Measurements from ENCODE around the gene DMXL1.

The DMXL1 gene

DNA sequence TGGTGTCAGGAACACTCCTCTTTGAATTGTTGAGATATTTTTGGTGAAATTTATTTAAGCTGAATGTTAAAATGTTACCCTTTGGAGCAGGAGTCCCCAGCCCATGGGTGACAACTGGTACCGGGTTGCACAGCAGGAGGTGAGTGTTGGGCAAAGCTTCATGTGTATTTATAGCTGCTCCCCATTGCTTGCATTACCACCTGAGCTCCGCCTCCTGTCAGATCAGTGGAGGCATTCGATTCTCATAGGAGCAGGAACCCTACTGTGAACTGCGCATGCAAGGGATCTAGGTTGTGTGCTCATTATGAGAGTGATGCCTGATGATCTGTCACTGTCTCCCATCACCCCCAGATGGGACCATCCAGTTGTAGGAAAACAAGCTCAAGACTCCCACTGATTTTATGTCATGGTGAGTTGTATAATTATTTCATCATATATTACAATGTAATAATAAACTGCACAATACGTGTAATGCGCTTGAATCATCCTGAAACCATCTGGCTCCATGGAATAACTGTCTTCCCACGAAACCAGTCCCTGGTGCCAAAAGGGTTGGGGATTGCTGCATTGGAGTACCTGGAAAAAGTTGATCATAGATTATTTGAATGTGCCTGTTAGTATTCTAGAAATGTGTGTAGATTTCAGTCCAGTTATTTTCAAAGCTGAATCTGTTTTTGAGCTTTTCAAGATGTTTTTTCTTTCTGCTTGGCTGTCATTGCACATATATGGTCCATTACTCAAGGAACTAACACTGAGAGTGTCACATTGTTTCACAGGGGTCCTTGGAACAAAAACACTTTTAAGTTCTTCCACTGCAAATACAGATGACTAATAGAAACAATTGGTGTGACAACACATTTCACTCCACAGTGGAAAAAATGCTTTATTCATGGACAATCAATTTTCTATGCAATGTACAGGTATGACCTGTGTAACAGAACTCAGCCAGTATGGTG, 180.3 kb downstream of the DMXL1 start:
- H3K79me2 ChIP-seq (ENCODE audit: low read length), result no peaks in the 10 kb centered on the region
- H3K4me2 ChIP-seq (ENCODE audit: low read length), result no peak overlapping the region
- no peak overlapping the region for H2AFZ ChIP-seq (ENCODE audit: low read depth, low read length)
- H3K9me3 ChIP-seq (ENCODE audit: insufficient read depth, low read length), result no peaks in the 10 kb centered on the region
- no peak overlapping the region for H3K27ac ChIP-seq (ENCODE audit: low read length)
- H3K4me1 ChIP-seq (ENCODE audit: low read length), result no peaks in the 10 kb centered on the region
- H3K4me3 ChIP-seq (ENCODE audit: low read length), result no peak overlapping the region
- no peaks in the 10 kb centered on the region for H3K27me3 ChIP-seq (ENCODE audit: low read depth, low read length)
- peaks cover 3% of the 10 kb centered on the region for H3K36me3 ChIP-seq (replicated peaks; ENCODE audit: low read depth, low read length)
- H4K20me1 ChIP-seq (ENCODE audit: insufficient read depth, low read length), result no peaks in the 10 kb centered on the region
- H3K9ac ChIP-seq (ENCODE audit: low read length), result no peak overlapping the region
- TF ChIP-seq, protein P1, sequence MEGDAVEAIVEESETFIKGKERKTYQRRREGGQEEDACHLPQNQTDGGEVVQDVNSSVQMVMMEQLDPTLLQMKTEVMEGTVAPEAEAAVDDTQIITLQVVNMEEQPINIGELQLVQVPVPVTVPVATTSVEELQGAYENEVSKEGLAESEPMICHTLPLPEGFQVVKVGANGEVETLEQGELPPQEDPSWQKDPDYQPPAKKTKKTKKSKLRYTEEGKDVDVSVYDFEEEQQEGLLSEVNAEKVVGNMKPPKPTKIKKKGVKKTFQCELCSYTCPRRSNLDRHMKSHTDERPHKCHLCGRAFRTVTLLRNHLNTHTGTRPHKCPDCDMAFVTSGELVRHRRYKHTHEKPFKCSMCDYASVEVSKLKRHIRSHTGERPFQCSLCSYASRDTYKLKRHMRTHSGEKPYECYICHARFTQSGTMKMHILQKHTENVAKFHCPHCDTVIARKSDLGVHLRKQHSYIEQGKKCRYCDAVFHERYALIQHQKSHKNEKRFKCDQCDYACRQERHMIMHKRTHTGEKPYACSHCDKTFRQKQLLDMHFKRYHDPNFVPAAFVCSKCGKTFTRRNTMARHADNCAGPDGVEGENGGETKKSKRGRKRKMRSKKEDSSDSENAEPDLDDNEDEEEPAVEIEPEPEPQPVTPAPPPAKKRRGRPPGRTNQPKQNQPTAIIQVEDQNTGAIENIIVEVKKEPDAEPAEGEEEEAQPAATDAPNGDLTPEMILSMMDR (IDR thresholded peaks at IDR 0.05; ENCODE audit: low read depth, low read length), result no peak
- no peak for TF ChIP-seq EZH2phosphoT487 (IDR thresholded peaks at IDR 0.05; ENCODE audit: low read depth)

DNA sequence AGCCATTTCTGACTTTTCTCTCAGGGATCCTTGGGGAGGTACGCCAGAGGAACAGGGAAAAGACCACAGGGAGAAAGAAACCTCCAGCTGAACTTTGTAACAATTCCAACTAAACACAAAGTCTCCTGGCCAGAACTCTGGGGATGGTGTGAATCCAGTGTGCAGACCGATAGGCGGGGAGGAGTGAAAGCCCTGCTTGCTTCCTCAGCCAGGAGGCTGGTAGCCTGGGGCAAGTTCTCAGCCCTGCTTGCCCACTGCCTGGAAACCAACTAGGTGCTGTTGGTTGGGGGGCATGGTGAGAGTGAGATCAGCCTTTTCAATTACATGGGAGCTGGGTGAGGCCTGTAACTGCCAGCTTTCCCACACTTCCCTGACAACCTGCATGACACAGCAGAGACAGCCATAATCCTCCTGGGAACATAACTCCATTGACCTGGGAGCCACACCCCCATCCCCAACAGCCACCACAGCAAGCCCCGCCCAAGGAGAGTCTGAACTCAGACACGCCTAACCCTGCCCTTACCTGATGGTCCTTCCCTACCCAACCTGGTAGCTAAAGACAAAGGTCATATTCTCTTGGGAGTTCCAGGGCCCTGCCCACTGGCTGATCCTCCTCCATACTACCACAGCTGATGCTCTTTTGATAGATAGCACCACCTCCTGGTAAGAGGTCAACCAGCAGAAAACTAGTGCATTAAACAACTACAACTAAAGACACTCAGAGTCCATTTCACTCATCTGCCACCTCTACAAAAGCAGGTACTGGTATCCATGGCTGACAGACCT, 184.9 kb downstream of the DMXL1 start:
- no peak overlapping the region for H3K4me2 ChIP-seq (ENCODE audit: low read length)
- no peak overlapping the region for H3K4me3 ChIP-seq (ENCODE audit: low read length)
- peaks cover 3% of the 10 kb centered on the region for H3K36me3 ChIP-seq (replicated peaks; ENCODE audit: low read depth, low read length)
- H4K20me1 ChIP-seq (ENCODE audit: insufficient read depth, low read length), result no peaks in the 10 kb centered on the region
- no peaks in the 10 kb centered on the region for H3K27me3 ChIP-seq (ENCODE audit: low read depth, low read length)
- H3K79me2 ChIP-seq (ENCODE audit: low read length), result no peaks in the 10 kb centered on the region
- H3K4me1 ChIP-seq (ENCODE audit: low read length), result no peaks in the 10 kb centered on the region
- TF ChIP-seq EZH2phosphoT487 (IDR thresholded peaks at IDR 0.05; ENCODE audit: low read depth), result no peak
- TF ChIP-seq, protein P1 (IDR thresholded peaks at IDR 0.05; ENCODE audit: low read depth, low read length), result peak; percentile 54
- no peaks in the 10 kb centered on the region for H3K9me3 ChIP-seq (ENCODE audit: insufficient read depth, low read length)
- no peak overlapping the region for H2AFZ ChIP-seq (ENCODE audit: low read depth, low read length)
- no peak overlapping the region for H3K27ac ChIP-seq (ENCODE audit: low read length)
- no peak overlapping the region for H3K9ac ChIP-seq (ENCODE audit: low read length)

DNA sequence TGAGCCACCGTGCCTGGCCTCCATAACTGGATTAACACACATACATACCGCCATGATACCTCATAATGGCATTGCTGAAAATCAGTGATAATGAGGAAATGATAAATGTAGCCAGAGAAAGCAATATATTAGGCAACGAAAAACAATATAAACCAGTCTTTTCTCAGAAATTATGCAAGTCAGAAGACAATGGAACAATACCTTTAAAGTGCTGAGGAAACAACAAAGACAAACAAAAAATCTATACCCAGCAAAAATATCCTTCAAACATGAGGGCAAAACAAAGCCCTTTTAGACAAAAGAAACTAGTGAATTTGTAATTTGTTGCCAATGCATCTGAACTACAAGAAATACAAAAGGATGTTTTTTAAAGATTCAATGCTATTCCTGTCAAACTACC, 186.7 kb downstream of the DMXL1 start:
- no peak overlapping the region for H3K27ac ChIP-seq (ENCODE audit: low read length)
- no peaks in the 10 kb centered on the region for H4K20me1 ChIP-seq (ENCODE audit: insufficient read depth, low read length)
- H3K4me1 ChIP-seq (ENCODE audit: low read length), result no peaks in the 10 kb centered on the region
- H3K79me2 ChIP-seq (ENCODE audit: low read length), result no peaks in the 10 kb centered on the region
- H3K4me3 ChIP-seq (ENCODE audit: low read length), result no peak overlapping the region
- no peak overlapping the region for H3K9ac ChIP-seq (ENCODE audit: low read length)
- no peak overlapping the region for H3K4me2 ChIP-seq (ENCODE audit: low read length)
- no peaks in the 10 kb centered on the region for H3K27me3 ChIP-seq (ENCODE audit: low read depth, low read length)
- peaks cover 2% of the 10 kb centered on the region for H3K36me3 ChIP-seq (replicated peaks; ENCODE audit: low read depth, low read length)
- H2AFZ ChIP-seq (ENCODE audit: low read depth, low read length), result no peak overlapping the region
- TF ChIP-seq EZH2phosphoT487 (IDR thresholded peaks at IDR 0.05; ENCODE audit: low read depth), result no peak
- TF ChIP-seq, protein P1 (IDR thresholded peaks at IDR 0.05; ENCODE audit: low read depth, low read length), result no peak
- no peaks in the 10 kb centered on the region for H3K9me3 ChIP-seq (ENCODE audit: insufficient read depth, low read length)

DNA sequence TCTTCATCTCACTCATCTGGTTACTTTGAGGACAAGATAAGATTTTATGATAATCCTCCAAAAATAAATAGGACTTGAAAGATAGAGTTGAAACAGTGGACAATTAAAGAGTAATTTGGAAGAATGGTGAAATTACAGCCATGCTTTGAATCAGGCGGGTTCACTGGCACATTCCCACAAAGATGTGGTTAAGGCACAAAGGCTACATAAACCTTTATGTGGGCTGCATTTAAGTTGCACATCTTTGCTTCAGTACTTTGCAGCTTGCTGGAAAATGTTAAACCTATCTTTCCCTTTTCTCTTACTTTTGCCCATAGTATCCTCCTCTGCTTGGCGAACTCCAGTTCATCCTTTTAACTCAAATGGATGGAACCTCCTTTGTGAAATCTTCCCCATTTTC, 192.8 kb downstream of the DMXL1 start:
- Histone ChIP-seq H3K4me3 (ENCODE audit: low read length) (no peak overlapping the region), H3K79me2 (ENCODE audit: low read length) (no peaks in the 10 kb centered on the region), H4K20me1 (ENCODE audit: insufficient read depth, low read length) (no peaks in the 10 kb centered on the region), H3K36me3 (replicated peaks; ENCODE audit: low read depth, low read length) (no peaks in the 10 kb centered on the region), H2AFZ (ENCODE audit: low read depth, low read length) (no peak overlapping the region), H3K4me2 (ENCODE audit: low read length) (no peak overlapping the region), H3K9me3 (ENCODE audit: insufficient read depth, low read length) (no peaks in the 10 kb centered on the region), H3K27ac (ENCODE audit: low read length) (no peak overlapping the region), H3K27me3 (ENCODE audit: low read depth, low read length) (no peaks in the 10 kb centered on the region), H3K4me1 (ENCODE audit: low read length) (peaks cover 6% of the 10 kb centered on the region; the same call in 1 of the 2 replicates), H3K9ac (ENCODE audit: low read length) (no peak overlapping the region)
- TF ChIP-seq EZH2phosphoT487 (IDR thresholded peaks at IDR 0.05; ENCODE audit: low read depth), result no peak
- TF ChIP-seq, protein P1 (IDR thresholded peaks at IDR 0.05; ENCODE audit: low read depth, low read length), result no peak

Data from OCI-LY3 (cell line).